DND-41 (cell line): ENCODE results near the gene CWH43.

Experiments
- CTCF ChIP-seq: IDR thresholded peaks from 2 replicates; pipeline ENCODE4 v1.5.1; 2012; ENCODE audit warnings: borderline replicate concordance, low read length, moderate library complexity, mild to moderate bottlenecking; ENCODE audit not compliant: poor library complexity, severe bottlenecking; ENCODE audit errors: extremely low read depth
- EZH2 ChIP-seq: IDR thresholded peaks from 3 replicates; pipeline ENCODE4 v1.6.1; 2012; ENCODE audit warnings: borderline replicate concordance, low read depth, mild to moderate bottlenecking, moderate library complexity, low read length, inconsistent platforms; ENCODE audit not compliant: severe bottlenecking

DNA sequence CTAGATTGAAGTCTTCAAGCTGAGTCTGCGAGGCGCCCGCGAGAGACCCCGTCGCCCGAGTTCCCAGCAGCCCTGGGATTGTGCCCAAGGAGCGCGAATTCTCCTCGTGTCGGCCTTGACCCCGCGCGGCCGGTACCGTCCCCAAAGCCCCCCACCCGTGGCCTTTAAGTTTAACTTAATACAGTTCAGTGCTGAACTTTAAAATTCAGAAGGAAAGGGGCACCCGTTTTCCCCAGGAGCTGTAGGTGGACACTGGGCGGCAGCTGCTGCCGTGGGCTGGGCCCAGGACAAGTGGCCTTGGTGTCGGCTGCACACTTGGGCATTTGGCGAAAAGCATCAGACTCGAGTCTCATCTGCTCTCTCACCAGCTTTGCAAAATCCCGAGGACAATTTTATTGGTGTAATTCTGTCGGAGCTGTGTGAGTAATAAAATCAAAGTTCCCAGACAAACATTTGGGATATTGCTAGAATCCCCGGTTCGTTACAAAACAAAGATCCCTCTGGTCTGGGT, 634 bp downstream of the CWH43 start:
- TF ChIP-seq CTCF (no peak), EZH2 (no peak)
